Cardiac muscle cell (in vitro differentiated cells and primary cell): ENCODE results near the gene UBR4. TPM values are rescaled to one million over a fixed set of nuclear protein-coding genes. Genes with fewer than 3 reads are reported as not detected.

Source experiments
- DNase-seq, 2 donors: peaks; one replicate each; pipeline versions ENCODE4 v3.0.0 to v3.0.0-alpha.2; 2010 to 2017; ENCODE audit warnings: low read depth in 1 of 2, low spot score in 1 of 2
- H3K27ac ChIP-seq: fragments of 200-600 bp; sonication (generic); 2 replicates; pipeline ENCODE4 v1.5.1; 2016
- H3K27me3 ChIP-seq: fragments of 200-600 bp; sonication (generic); 2 replicates; pipeline ENCODE4 v1.6.0; 2016; ENCODE audit warnings: control low read depth
- H3K36me3 ChIP-seq: fragments of 200-600 bp; sonication (generic); 2 replicates; pipeline ENCODE4 v1.5.1; 2016; ENCODE audit warnings: control low read depth
- H3K4me1 ChIP-seq: fragments of 200-600 bp; sonication (generic); 2 replicates; pipeline ENCODE4 v1.8.1; 2017; ENCODE audit warnings: low read depth, mild to moderate bottlenecking, mixed run types
- H3K4me3 ChIP-seq: fragments of 200-600 bp; sonication (generic); 2 replicates; pipeline ENCODE4 v1.5.1; 2016; ENCODE audit warnings: mild to moderate bottlenecking
- H3K9me3 ChIP-seq: fragments of 200-600 bp; sonication (generic); 2 replicates; pipeline ENCODE4 v1.5.1; 2017; ENCODE audit warnings: low read depth, mild to moderate bottlenecking, control low read depth
- polyA plus RNA-seq: library from polyadenylated mRNA; unstranded; fragments of >200 nt; fragmentation: Nextera tagmentation; extraction: Ambion mirVana; gene quantifications from 2 replicates; pipeline ENCODE4 v1.2.1, GENCODE V29; 2016
- total RNA-seq: library from RNA; depleted of rRNA; stranded (reverse); fragments of >200 nt; gene quantifications from 2 replicates; pipeline ENCODE4 v1.2.3, GENCODE V29; 2016
- TF ChIP-seq, protein P1 (sequence below): IDR thresholded peaks from 2 replicates; pipeline ENCODE4 v1.5.1; 2012; ENCODE audit warnings: low read depth, mild to moderate bottlenecking, low read length

The UBR4 gene
- total and polyA plus RNA-seq, 2 experiments from 2014 or later: 76.4 to 206 TPM

DNA sequence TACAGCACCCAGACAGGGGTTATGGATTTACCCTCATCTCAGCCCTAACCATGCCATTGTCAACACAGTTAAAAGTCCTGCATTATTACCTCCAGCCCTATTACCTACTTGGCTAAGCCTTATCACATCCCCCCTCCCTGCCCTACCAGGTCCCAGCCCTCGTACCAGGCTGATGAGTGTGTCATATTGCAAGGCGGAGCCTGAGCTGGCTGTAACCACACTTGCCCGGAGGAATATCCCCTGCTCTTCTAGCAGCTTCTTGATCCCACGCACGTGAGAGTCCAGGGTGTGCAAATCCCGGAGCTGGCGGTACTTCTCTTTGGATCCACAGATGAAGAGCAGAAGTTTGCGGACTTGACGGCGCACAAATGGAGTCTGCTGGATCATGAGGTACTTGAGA, 87.4 kb downstream of the UBR4 start:
- Histone ChIP-seq H3K36me3 (peaks cover 95% of the 10 kb centered on the region), H3K27ac (no peak overlapping the region), H3K9me3 (no peaks in the 10 kb centered on the region), H3K4me1 (no peaks in the 10 kb centered on the region), H3K27me3 (no peaks in the 10 kb centered on the region), H3K4me3 (no peak overlapping the region)
- TF ChIP-seq, protein P1, sequence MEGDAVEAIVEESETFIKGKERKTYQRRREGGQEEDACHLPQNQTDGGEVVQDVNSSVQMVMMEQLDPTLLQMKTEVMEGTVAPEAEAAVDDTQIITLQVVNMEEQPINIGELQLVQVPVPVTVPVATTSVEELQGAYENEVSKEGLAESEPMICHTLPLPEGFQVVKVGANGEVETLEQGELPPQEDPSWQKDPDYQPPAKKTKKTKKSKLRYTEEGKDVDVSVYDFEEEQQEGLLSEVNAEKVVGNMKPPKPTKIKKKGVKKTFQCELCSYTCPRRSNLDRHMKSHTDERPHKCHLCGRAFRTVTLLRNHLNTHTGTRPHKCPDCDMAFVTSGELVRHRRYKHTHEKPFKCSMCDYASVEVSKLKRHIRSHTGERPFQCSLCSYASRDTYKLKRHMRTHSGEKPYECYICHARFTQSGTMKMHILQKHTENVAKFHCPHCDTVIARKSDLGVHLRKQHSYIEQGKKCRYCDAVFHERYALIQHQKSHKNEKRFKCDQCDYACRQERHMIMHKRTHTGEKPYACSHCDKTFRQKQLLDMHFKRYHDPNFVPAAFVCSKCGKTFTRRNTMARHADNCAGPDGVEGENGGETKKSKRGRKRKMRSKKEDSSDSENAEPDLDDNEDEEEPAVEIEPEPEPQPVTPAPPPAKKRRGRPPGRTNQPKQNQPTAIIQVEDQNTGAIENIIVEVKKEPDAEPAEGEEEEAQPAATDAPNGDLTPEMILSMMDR: no peak
- peak in 1 of 2 donors; percentile 37 for DNase-seq

DNA sequence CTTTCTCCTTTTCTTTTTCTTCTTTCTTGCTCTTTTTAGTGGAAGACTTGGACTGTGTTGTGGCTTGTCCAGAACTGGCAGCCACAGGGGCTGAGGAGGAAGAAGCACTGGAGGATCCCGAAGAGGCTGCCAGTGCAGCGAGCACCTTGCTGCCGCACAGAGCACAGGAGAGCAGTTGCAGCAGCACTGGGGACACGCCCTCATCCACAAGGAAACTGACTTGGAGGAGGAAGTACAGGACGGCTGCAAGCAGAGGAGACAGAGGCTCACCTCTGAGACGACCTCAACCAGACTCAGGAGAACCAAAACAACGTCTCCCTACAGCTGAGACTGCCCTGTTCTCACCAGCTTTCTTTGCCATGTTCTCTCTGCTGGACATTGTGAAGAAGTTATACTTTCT, 88.9 kb downstream of the UBR4 start:
- no peaks in the 10 kb centered on the region for H3K4me1 ChIP-seq
- H3K27ac ChIP-seq: no peak overlapping the region
- peaks cover 98% of the 10 kb centered on the region for H3K36me3 ChIP-seq
- no peaks in the 10 kb centered on the region for H3K27me3 ChIP-seq
- DNase-seq: no peak
- TF ChIP-seq, protein P1: no peak
- H3K4me3 ChIP-seq: no peak overlapping the region
- no peaks in the 10 kb centered on the region for H3K9me3 ChIP-seq

GRCh38 chr1:19120070-19120469, 90.0 kb downstream of the UBR4 start:
- Histone ChIP-seq H3K27ac (no peak overlapping the region), H3K4me3 (no peak overlapping the region), H3K4me1 (no peaks in the 10 kb centered on the region), H3K27me3 (no peaks in the 10 kb centered on the region), H3K36me3 (peaks cover 98% of the 10 kb centered on the region), H3K9me3 (no peaks in the 10 kb centered on the region)
- TF ChIP-seq, protein P1: no peak
- no peak for DNase-seq

- H3K27ac ChIP-seq: peak overlapping the region; percentile 5
- TF ChIP-seq, protein P1: no peak
- no peaks in the 10 kb centered on the region for H3K27me3 ChIP-seq
Measured at GRCh38 chr1:19115082-19115808, 94.8 kb downstream of the UBR4 start.

GRCh38 chr1:19113697-19114092, 96.4 kb downstream of the UBR4 start:
- H3K4me1 ChIP-seq: no peaks in the 10 kb centered on the region
- H3K27ac ChIP-seq: no peak overlapping the region
- DNase-seq: peak; percentile 22 to 51
- H3K9me3 ChIP-seq: no peaks in the 10 kb centered on the region
- no peaks in the 10 kb centered on the region for H3K27me3 ChIP-seq
- H3K4me3 ChIP-seq: no peak overlapping the region
- peaks cover 99% of the 10 kb centered on the region for H3K36me3 ChIP-seq
- TF ChIP-seq, protein P1: peak; percentile 61

More at GRCh38 chr1:19115082-19115808, 94.8 kb downstream of the UBR4 start:
- H3K4me3 ChIP-seq: no peak overlapping the region
- peaks cover 100% of the 10 kb centered on the region for H3K36me3 ChIP-seq
- H3K4me1 ChIP-seq: no peaks in the 10 kb centered on the region
- no peaks in the 10 kb centered on the region for H3K9me3 ChIP-seq
- no peak for DNase-seq
